GM21737 (cell line): ENCODE data around the gene BAG3.

Experiments
- ATAC-seq: cut with Tn5 transposase; IDR thresholded peaks from one replicate; pipeline ENCODE4 v1.9.1; 2021; ENCODE audit warnings: mild to moderate bottlenecking, moderate library complexity; ENCODE audit not compliant: unreplicated experiment

Gene BAG3

GRCh38 chr10:119665901-119666708 lies 14.9 kb downstream of the BAG3 start:
- no peak for ATAC-seq

- ATAC-seq, result no peak
Measured at GRCh38 chr10:119666709-119667004, 15.5 kb downstream of the BAG3 start.

GRCh38 chr10:119667562-119668328 lies 16.6 kb downstream of the BAG3 start:
- ATAC-seq, result no peak

GRCh38 chr10:119668461-119668860 lies 17.3 kb downstream of the BAG3 start:
- no peak for ATAC-seq

- ATAC-seq, result no peak
Measured at GRCh38 chr10:119669331-119669730, 18.2 kb downstream of the BAG3 start.

DNA sequence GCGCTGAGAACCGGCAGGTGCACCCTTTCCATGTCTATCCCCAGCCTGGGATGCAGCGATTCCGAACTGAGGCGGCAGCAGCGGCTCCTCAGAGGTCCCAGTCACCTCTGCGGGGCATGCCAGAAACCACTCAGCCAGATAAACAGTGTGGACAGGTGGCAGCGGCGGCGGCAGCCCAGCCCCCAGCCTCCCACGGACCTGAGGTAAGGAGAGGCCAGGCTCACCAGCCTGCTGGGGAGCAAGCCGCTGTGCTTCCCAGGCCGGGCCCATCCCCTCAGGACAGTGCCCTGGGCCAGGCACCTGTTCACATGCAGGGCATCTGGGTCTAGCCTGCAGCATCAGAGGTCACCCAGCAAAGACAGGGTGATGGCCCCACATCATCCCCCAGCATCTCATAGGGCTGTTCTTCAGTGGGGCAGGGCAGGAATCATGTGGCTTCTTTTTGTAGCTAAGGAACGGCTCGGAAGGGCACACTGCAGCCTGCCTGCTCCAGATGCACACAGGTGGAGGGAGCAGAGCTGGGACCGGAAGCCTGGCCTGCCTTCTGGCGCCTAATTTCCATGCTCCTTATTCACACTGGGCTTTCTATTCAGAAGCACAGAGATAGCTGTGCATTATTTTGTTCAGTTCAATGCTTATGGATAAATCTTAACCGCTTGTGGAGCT lies 18.9 kb downstream of the BAG3 start:
- no peak for ATAC-seq

GRCh38 chr10:119670717-119671116 lies 19.5 kb downstream of the BAG3 start:
- ATAC-seq, result no peak

DNA sequence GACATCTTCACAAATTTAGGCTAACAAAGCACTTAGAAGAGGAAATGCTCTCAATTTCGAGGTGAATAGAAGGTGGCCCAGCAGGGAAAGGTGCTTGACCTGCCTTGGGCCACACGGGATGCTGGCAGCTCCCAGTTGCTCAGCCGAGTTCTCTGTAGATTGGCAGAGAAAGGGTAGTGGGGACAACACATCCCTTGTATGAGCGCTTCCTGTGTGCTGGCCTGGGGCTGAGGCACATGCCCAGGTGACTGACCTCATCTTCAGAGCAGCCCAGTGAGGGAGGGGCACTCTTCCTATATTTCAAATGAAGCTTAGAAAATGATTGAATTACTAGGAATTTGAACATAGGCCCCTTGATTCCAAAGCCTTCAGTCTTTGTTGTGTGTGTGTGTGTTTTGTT lies 20.2 kb downstream of the BAG3 start:
- ATAC-seq, result no peak

DNA sequence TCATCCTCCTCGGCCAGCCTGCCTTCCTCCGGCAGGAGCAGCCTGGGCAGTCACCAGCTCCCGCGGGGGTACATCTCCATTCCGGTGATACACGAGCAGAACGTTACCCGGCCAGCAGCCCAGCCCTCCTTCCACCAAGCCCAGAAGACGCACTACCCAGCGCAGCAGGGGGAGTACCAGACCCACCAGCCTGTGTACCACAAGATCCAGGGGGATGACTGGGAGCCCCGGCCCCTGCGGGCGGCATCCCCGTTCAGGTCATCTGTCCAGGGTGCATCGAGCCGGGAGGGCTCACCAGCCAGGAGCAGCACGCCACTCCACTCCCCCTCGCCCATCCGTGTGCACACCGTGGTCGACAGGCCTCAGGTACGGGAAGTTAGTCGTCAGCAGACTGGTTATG lies 21.1 kb downstream of the BAG3 start:
- no peak for ATAC-seq

DNA sequence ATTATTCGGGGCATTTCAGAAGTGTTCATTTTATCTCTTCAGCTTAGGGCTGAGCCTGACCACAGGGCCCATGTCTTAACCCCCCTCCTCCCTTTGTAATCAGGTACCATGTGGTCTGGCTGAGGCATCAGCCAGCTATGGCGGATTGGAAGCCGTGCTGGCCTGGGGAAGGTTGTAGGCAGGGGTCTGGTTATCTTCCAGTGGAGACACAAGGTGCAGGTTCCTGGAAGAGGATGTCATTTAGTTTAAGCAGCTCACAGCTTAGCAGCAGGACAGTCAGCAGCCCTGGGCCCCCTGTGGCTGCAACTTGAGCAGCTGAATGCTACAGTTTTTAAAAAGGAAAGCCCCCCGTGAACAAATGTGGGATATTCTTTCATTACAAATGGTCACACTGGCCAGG lies 22.1 kb downstream of the BAG3 start:
- ATAC-seq, result no peak

GRCh38 chr10:119675483-119676170 lies 24.4 kb downstream of the BAG3 start:
- no peak for ATAC-seq

- no peak for ATAC-seq
Measured at GRCh38 chr10:119677126-119677525, 25.9 kb downstream of the BAG3 start.

DNA sequence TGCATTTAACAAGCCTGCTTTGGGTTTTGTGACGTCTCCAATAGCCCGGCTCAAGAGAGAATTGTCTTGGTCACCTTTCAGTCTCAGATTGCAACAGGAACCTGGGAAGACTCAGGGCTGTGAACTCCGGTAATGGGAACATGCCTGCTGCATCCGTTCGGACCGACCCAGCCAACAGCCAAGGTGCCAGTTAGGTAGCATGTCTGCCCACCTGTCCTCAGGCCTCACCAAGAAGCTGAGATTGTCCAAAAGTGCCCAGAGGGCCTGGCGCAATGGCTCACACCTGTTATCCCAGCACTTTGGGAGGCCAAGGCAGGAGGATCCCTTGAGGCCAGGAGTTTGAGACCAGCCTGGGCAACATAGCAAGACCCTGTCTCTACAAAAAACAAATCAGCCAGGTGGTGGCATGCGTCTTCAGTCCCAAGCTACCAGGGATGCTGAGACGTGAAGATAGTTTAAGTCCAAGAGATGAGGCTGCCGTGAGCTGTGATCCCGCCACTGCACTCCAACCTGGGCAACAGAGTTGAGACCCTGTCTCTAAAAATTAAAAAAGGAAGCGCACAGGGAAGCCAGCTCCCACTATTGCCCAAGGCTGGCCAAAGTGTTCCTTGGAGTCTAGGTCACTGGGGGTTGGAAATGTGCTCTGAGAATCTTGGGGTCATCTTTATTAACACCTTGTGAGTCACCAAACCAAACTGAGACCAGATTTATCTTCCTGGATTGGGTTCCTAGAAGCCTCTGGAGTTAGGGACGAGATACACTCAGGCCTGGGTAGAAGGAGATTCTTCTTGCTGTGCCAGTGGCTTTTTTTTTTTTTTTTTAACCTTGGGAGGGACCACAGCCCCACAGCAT lies 26.9 kb downstream of the BAG3 start:
- ATAC-seq, result no peak

DNA sequence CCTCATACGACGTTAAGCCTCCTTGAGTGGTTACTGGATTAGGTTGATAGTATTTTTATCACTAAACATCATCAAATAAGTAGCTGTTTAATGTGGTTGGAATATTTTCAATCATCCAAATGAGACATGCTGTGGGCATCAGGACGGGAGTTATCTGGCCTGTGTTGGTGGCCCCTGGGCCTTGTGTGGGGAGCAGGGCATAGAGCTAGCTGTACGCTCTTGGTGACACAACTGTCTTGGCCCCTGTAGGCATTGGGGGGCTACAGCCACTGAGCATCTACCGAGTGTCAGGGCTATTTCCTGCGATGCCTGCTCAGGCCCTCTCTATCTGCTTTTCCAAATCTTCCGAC lies 28.3 kb downstream of the BAG3 start:
- ATAC-seq, result no peak

DNA sequence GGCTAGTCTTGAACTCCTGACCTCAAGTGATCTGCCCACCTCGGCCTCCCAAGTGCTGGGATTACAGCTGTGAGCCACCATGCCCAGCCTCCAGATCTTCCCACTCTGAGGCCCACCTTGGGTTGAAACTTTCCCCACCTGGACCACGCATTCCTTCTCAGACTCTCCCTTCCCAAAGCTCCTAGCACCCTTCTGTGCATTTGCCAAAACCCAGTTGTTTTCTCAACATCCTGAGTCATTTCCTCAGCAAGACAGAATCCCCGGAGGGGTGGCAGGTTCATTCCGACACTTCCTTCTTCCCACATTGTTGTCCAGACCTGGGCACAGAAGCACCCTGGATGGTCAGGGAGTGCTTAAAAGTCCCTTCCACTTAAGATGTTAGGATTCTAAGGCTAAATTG lies 28.9 kb downstream of the BAG3 start:
- ATAC-seq, result no peak

- no peak for ATAC-seq
Measured at GRCh38 chr10:119680650-119681081, 29.5 kb downstream of the BAG3 start.

- peak; percentile 90 for ATAC-seq
Measured at GRCh38 chr10:119686465-119687191, 35.4 kb downstream of the BAG3 start.

DNA sequence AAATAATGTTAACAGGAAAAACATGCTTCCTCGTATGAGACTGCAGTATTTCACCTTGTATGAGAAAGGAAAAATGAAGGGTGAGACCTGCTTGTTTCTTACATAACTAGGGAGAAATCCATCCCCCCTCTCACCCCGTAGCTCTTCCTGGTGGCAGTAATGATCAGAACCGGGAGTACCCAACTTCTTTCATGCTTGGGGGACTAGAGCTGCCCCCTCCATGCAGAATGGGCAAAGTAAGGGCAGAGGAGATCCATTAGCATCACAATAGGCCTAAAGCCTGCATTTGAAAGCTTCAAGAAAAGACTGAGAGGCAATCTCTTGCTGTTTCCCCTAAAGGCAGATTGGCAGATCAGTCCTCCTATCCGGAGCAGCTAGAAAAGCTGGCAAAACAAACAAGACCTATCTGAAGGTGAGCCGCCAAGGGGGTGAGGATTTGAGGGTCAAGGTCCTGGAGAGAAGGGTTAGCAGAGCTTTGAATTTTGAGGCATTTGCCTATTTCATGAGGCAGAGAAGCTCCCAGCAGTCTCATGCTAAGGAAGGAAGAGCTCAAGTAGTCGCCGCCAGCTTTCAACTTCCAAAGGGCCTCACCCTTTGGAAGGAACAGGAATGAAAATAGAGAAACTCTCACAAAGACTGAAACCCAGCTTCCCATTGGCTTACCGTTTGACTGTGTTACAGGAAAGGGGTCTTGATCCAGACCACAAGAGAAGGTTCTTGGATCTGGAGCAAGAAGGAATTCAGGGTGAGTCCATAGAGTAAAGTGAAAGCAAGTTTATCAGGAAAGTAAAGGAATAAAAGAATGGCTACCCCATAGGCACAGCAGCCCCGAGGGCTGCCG lies 36.2 kb downstream of the BAG3 start:
- ATAC-seq, result no peak

- no peak for ATAC-seq
Measured at GRCh38 chr10:119688033-119688508, 36.9 kb downstream of the BAG3 start.
